HG03442 (cell line): ENCODE results near the gene MGST2.
A peak's percentile ranks its signal among the peaks of the same experiment; 100 is the strongest.
"Not testable (repeated sequence)": the region's sequence is repeated elsewhere in the genome, so short reads cannot be mapped to it uniquely, and the experiment has no call there.

Experiments
- ATAC-seq: cut with Tn5 transposase; IDR thresholded peaks from one replicate; pipeline ENCODE4 v1.9.1; 2021; ENCODE audit warnings: mild to moderate bottlenecking, moderate library complexity; ENCODE audit not compliant: unreplicated experiment

MGST2 gene

DNA sequence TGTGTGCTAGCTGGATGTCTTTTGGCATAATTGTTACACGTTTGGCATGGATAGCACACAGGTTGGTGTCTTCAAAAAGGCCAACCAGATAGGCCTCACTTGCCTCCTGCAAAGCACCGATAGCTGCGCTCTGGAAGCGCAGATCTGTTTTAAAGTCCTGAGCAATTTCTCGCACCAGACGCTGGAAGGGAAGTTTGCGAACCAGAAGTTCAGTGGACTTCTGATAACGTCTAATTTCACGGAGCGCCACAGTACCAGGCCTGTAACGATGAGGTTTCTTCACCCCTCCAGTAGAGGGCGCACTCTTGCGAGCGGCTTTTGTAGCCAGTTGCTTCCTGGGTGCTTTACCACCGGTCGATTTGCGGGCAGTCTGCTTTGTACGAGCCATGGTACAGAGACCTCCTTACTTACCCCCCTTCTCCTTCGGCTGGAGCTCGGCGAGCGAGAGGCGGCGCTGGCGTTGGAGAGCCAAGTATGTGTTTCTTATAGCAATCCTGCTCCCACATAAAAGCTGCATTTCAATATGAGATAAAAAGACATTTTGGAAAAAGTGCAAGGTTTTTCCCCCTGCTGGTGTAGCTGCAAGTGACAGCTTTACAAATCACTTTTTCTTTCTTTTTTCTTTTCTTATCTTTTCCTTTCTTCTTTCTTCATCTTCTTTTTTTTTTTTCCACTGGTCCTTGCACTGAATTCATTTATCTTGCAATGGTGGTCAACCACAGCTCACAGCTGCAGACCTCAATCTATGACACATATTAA lies 32.7 kb downstream of the MGST2 start:
- ATAC-seq: not testable (repeated sequence)

DNA sequence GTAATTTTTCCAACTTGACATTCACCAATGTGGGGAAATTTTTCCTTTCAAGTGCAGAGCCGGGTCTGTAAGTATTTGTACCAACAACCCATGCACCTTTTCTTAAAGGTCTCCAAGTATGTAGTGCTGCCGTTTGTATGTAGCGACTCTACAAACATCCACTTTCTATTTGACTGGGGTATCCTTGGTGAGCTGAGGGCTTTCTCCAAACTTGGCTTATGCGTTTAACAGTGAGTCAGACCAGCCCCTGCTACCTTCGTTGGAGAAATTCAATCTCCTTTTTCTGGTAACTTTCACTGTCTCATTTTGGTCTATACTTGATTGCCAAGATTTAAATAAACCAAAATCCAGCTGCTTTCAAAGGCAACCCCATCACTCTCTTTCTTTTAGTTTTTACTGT lies 34.9 kb downstream of the MGST2 start:
- ATAC-seq: peak; percentile 61

DNA sequence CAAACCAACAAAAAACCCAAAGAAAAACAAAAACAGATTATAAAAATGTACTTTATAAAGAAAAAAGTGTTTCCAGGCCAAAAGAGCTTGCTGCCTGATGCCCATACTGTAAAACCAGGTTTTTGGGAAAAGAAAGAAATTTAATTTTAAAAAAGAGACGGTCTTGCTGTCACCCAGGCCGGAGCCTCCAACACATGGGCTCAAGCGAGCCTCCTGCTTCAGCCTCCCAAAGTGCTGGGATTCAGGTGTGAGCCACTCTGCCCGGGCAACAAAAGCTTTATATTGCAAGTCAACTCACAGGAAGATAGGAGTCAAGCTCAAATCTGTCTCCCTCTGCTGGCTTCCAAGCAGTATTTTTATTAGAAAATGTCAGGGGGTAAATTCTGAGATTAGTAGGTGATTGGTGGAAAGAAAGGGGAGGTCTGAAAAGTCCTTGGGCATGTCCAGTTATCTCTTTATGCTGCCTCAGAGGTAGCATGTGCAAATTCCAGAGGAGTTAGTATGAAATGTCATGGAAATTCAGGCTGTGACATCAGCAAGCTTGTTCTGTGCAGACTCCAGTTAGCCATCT lies 39.4 kb downstream of the MGST2 start:
- ATAC-seq: no peak

GRCh38 chr4:139709660-139710059 lies 44.0 kb downstream of the MGST2 start:
- ATAC-seq: no peak

DNA sequence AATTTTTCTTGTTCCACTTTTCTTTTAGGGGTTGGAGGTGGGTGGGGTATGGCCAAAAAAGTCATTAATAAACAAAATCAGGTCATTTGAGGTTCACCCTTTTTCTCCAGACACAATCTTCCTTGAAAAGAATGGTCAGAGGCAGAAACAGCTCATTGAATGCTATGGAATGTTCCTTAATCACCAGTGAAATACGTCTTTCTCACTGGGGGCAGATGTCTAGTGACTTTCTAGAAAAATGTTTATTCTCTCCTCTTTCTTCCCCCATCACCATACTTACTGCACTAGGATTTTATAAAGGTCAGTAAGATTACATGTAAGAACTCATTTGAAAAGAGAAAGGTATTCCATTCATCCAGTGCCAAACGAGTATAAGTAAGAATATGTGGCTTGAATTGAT lies 44.5 kb downstream of the MGST2 start:
- no peak for ATAC-seq

GRCh38 chr4:139711461-139711860 lies 45.8 kb downstream of the MGST2 start:
- no peak for ATAC-seq

DNA sequence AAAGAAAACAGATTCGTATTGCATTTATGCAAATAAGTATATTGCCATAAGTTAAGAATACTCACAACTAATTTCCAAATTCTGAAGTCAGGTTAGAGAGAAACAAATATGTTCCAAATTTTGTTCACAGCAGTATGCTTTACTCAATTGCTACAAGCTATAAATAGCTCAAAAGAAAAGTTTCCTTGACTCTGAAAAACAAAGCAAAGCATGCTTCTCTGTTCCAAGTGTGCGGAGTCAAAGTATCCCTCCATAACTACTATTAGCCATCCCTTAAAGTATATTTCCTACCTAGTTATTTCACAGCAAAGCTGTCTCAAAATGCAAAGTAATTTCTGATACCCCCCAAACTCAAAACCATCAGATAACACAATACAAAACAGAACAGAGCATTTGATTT lies 47.3 kb downstream of the MGST2 start:
- no peak for ATAC-seq

DNA sequence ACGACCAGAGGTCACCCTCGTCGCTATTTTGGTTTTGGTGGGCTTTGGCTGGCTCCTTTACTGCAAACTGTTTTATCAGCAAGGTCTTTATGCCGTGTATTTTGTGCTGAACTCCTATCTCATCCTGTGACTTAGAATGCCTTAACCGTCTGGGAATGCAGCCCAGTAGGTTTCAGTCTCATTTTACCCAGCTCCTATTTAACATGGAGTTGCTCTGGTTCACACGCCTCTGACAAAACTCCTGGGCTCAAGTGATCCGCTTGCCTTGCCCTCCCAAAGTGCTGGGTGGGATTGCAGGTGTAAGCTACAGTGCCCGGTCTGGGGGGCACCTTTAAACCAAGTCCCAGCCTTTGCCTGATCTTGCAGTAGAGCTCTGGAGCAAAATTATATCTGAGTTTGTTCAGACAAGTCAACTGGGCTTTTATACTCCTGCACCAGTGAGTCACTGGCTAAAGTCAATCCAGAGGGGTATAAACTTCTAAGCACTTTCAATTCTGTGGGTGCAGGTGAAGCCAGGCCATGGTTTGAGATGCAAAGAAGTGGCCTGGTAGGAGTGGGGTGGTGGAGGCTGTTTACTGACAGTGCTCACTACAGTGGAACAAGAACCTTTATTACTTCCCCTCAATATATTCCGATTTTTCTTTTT lies 50.2 kb downstream of the MGST2 start:
- ATAC-seq: no peak

DNA sequence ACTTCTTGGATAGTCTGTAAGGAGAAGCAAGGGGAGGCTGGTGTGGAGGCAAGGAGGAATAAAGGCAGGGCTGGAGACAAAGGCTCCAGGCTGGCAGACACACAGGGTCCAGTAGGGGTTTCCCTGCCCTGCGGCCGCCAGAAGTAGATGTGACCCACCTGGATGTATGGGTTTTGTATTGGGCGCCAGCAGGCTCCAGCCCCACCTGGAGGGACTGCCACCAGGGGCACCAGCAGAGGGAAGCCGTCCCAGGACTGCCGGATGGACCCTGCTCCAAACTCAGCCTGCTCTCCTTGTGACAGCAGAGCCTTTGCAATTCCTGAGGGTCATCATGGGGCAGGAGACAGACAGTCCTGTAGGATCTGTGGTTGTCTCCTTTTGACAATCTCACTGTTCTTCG lies 52.7 kb downstream of the MGST2 start:
- no peak for ATAC-seq

DNA sequence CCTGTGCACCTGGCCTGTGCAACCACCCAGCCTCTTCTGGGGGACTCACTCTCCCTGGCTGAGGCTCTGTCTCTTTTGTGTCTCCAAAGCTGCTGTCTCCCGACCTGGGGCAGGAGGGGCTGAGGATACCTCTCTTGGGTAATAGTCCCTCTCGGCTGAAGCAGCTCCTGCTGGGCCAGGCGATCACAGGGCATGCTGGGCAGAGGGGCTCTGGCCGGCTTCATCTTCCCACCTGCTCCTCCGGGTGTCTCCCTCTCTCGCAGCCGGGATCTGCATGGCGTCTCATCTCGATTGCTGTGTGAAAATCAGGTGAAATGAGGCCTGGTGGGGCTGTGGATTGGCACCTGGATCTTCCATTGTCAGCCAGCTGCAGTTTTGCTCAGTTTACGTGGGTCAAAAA lies 53.2 kb downstream of the MGST2 start:
- no peak for ATAC-seq

DNA sequence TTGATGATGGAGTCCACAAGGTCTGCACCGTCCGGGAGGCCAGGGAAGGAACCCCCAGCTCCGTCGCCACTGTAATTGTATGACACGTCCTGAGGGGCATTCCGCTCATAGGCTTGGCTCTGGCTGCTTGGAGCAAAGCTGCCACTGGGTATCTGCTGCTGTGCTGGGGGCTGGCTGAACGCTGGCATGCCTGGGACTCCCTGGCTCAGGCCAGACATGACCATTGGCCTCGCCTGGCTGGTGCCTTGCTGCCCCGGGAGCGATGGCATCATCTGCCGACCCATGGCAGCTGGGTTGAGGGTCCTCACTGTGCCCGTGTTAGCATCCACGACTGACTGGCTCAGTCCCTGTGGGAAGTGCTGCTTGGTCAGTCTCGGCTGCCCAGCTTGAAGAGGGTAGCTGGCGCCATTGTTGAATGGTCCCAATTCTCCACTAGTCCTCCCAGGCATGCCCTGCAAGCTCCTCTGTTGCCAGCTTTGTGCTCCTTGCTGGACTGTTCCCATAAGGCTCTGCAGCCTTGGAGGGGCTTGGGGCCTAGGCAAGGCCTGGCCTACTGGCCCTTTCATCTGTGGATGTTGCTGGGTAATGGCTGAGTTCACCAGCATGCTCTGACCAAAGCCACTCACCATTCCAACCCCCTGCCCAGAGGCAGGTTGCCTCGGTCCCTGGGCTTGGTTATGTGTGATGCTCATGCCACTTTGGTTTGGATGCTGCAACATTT lies 53.9 kb downstream of the MGST2 start:
- ATAC-seq: no peak

- no peak for ATAC-seq
These were observed 55.2 kb downstream of the MGST2 start for GRCh38 chr4:139720806-139721205.

DNA sequence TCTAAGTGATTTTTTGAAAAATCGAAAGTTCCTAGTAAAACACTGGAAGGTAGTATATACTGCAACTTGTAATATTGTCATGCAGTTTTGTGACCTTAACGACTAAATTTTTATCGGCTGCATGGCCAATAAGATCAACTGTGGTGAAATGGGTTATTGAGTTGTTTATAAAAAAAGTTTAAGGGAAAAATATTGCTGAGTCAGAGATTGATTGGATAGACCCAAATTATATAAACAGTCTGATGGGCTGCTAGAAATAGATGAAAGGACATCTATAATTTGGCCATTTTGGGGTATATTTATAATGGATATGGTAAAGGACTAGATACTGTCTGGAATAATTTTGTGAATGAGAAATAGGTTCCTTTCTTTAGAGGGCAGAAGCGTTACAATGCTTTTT lies 56.2 kb downstream of the MGST2 start:
- ATAC-seq: no peak

- ATAC-seq: no peak
These were observed 59.6 kb downstream of the MGST2 start for GRCh38 chr4:139725236-139725635.

DNA sequence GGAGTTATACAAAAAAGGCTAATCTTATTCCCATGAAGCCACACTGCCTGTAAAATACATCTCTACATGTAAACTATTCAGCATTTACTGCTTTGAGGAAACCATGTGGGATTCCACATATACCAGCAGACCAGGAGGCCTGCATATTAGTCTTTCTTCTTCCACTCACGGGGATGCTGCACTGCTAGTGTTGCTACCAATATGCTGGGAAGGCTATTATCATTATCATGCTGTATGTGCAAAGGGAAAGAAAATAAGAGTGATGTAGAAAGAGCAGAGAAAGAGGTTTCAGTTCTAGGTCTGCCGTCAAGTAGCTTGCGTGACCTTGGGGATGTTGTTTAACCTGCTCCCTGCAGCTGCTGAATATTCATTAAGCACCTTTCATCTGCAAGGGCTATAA lies 61.0 kb downstream of the MGST2 start:
- no peak for ATAC-seq

- ATAC-seq: no peak
These were observed 62.5 kb downstream of the MGST2 start for GRCh38 chr4:139728146-139728545.

DNA sequence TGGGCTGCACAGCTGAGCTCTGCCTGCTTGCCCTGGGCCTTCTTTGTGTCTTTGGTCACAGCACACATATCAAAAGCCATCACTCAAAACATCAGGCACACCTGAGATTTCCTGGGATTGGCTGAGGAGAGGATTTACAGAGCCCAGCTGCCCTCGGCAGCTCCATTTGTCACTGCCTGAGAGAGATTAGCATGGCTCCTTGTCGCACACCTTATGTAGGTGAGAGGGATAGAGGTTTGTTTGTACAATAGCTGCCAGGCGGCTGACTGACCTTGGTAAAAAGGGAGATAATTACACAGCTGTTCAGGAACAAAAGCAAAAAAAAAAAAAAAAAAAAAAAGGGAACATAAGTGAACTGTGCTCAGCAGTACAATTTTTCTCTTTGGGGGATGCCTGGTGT lies 63.2 kb downstream of the MGST2 start:
- no peak for ATAC-seq

GRCh38 chr4:139732991-139733570 lies 67.5 kb downstream of the MGST2 start:
- ATAC-seq: no peak

DNA sequence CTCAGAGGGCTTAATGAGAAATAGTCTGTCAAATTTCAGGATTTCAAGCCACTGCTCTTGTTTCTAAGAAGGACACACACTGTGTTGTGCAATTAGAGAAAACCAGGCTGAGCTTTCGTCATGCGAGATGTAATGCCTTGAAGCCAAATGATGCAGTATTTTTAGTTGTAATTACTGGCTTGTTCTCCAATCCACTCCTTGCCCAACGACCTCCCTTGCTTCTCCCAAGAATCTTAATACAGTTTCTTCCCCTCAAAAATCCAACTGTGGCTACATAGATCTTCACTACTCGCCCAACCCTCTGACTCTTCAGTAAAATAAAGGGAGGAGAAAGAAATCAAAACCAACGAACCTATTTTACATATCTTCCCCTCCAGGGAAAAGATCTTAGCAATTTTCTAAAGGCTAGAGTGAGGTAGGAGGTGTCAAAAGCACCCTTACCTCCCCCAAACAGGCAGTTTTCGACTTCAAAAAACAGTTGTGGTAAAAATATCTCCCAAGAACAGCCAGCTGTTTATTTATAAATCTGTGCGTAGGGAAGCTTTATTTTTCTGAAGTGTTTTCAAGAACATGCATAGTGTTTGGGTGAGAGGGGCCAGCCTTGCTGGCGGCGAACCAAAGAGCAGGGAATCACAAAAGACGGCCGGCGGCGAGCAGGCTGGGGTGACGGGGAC lies 68.7 kb downstream of the MGST2 start:
- no peak for ATAC-seq

DNA sequence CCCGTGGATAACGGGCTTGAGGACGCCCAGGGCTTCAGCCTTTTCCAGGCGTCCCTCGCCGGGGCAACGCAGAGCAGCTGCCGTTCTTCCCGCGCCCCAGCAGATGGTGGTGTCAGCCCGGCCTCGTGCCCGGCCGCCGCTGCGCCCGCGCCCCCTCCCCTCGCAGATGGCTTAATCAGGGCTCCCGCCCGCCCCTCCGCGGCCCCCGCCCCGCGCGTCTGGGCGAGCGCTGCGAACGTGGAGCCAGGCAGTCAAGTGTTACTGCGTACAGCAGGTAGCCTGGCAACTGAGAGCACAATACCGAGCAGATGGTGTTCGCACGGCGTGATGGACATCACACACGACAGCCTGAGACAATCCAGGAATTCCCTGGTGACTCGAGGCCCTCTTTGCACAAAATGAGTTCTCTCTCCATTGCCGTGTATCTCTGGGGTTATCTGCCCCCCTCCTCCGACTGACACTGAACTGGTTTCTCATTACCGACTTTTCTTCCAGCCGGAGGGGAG lies 69.3 kb downstream of the MGST2 start:
- ATAC-seq: peak; percentile 65
